HEK293 (cell line): ENCODE data around the gene IGF1R.
"Not testable (repeated sequence)": the region's sequence is repeated elsewhere in the genome, so short reads cannot be mapped to it uniquely, and the experiment has no call there.

Source experiments
- MYNN ChIP-seq: fragments of 450-650 bp; formaldehyde crosslinking; IDR thresholded peaks from 2 replicates; pipeline ENCODE4 v1.5.1; 2016; ENCODE audit warnings: missing biosample characterization, missing genetic modification characterization, borderline replicate concordance
- SETDB1 ChIP-seq: IDR thresholded peaks from one replicate; pipeline ENCODE4 v1.6.1; 2017; ENCODE audit warnings: mild to moderate bottlenecking, low read length, moderate library complexity, mixed read lengths; ENCODE audit not compliant: insufficient read length
- ZBTB49 ChIP-seq: fragments of 450-650 bp; formaldehyde crosslinking; IDR thresholded peaks from 2 replicates; pipeline ENCODE4 v1.5.1; 2016; ENCODE audit warnings: missing biosample characterization, missing genetic modification characterization, low read depth
- ZNF174 ChIP-seq: fragments of 450-650 bp; formaldehyde crosslinking; IDR thresholded peaks from 2 replicates; pipeline ENCODE4 v1.5.0; 2017; ENCODE audit warnings: missing biosample characterization, mild to moderate bottlenecking, missing genetic modification characterization
- ZNF274 ChIP-seq, 2 experiments: fragments of 200-500 bp in 1 of 2; fragments of 450-650 bp in 1 of 2; sonication (Bioruptor generic) in 1 of 2; formaldehyde crosslinking in 1 of 2; IDR thresholded peaks; 2 replicates each; pipeline versions ENCODE4 v1.5.1 to v1.6.1; 2014 to 2016; ENCODE audit warnings: borderline replicate concordance in 1 of 2, inconsistent platforms in 1 of 2, low read length in 1 of 2, missing biosample characterization in 1 of 2, missing genetic modification characterization in 1 of 2
- ZSCAN5A ChIP-seq: fragments of 450-650 bp; formaldehyde crosslinking; IDR thresholded peaks from 2 replicates; pipeline ENCODE4 v1.5.1; 2016; ENCODE audit warnings: missing biosample characterization, missing genetic modification characterization
- TF ChIP-seq, protein P1 (sequence below): fragments of 450-650 bp; formaldehyde crosslinking; IDR thresholded peaks from 2 replicates; pipeline ENCODE4 v1.5.1; 2016; ENCODE audit warnings: missing biosample characterization, missing genetic modification characterization

DNA sequence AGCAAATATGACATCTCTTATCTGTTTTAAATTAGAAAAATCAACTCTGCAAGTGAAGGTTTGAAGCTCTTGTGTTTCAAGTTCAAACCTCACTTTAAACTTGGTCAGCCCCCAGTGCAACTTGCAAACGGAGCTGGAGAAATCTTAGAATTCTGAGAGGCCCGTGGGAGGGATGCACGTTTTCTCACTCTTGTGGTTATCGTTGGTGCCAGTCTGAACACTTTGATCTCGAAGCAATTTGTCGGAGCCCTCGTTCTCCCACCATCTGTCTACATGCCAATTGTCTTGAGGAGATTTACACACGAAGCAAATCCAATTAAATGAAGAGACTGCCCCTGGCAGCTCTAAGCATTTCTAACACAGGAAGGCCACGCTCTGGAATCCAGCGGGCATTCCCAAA, 355.0 kb downstream of the IGF1R start:
- TF ChIP-seq, protein P1, sequence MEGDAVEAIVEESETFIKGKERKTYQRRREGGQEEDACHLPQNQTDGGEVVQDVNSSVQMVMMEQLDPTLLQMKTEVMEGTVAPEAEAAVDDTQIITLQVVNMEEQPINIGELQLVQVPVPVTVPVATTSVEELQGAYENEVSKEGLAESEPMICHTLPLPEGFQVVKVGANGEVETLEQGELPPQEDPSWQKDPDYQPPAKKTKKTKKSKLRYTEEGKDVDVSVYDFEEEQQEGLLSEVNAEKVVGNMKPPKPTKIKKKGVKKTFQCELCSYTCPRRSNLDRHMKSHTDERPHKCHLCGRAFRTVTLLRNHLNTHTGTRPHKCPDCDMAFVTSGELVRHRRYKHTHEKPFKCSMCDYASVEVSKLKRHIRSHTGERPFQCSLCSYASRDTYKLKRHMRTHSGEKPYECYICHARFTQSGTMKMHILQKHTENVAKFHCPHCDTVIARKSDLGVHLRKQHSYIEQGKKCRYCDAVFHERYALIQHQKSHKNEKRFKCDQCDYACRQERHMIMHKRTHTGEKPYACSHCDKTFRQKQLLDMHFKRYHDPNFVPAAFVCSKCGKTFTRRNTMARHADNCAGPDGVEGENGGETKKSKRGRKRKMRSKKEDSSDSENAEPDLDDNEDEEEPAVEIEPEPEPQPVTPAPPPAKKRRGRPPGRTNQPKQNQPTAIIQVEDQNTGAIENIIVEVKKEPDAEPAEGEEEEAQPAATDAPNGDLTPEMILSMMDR (tag by site-specific recombination): not testable (repeated sequence)
- not testable (repeated sequence) for TF ChIP-seq ZBTB49; ZSCAN5A; SETDB1; ZNF274 (IDR thresholded peaks at IDR 0.05; ENCODE audit: low read length); ZNF274 (tag by site-specific recombination; IDR thresholded peaks at IDR 0.05; ENCODE audit: borderline replicate concordance); ZNF174 (tag by site-specific recombination); MYNN (tag by site-specific recombination)
